Measurements from ENCODE around the gene KLF1.

GRCh38 chr19:12875086-12875485, 11.9 kb downstream of the KLF1 start:
- TF ChIP-seq CTCF (conservative IDR thresholded peaks at IDR 0.05; ENCODE audit: low read length), result no peak
- no peak for TF ChIP-seq EZH2phosphoT487 (IDR thresholded peaks at IDR 0.05; ENCODE audit: borderline replicate concordance, low read depth, low read length)

Measured in OCI-LY7 (cell line).